SK-N-SH (cell line): ENCODE data around the gene ALDH6A1. TPM values are rescaled to one million over a fixed set of nuclear protein-coding genes. Genes with fewer than 3 reads are reported as not detected.

Experiments
- CTCF ChIA-PET: fragments of 300-600, 350-600 bp; formaldehyde crosslinking; extraction: SDS; loops from one replicate; lab custom pipeline; 2021; lab: Yijun Ruan, JAX
- POLR2A ChIA-PET: fragments of 350-600 bp; sonication (Branson Sonifier 250); formaldehyde crosslinking; extraction: SDS; loops from one replicate; lab custom pipeline; 2020; ENCODE audit warnings: antibody characterized with exemption, inconsistent platforms; lab: Yijun Ruan, JAX
- DNase-seq: peaks from one replicate; pipeline ENCODE4 v3.0.0; 2012
- H2AFZ ChIP-seq: fragments of 200-600 bp; sonication (generic); 2 replicates; pipeline ENCODE4 v1.8.1; 2016; ENCODE audit warnings: antibody characterized with exemption, mild to moderate bottlenecking, low read depth
- H3F3A ChIP-seq: fragments of 200-600 bp; sonication (generic); replicated peaks from 2 replicates; pipeline ENCODE3; 2016; ENCODE audit warnings: antibody characterized with exemption, mild to moderate bottlenecking; ENCODE audit not compliant: insufficient read depth
- H3K27ac ChIP-seq, 2 experiments: fragments of 200-500 bp in 1 of 2; fragments of 200-600 bp in 1 of 2; sonication (Bioruptor generic) in 1 of 2; sonication (generic), shearing (Covaris generic) in 1 of 2; 2 replicates each; pipeline versions ENCODE4 v1.5.1 to v1.6.1; 2014 to 2016; ENCODE audit warnings: low read depth in 2 of 2, inconsistent platforms in 1 of 2, low read length in 1 of 2, mild to moderate bottlenecking in 1 of 2, mixed read lengths in 1 of 2
- H3K27me3 ChIP-seq: fragments of 200-600 bp; sonication (generic), shearing (Covaris generic); 2 replicates; pipeline ENCODE4 v1.6.1; 2016; ENCODE audit warnings: mixed run types; ENCODE audit not compliant: insufficient read depth
- H3K36me3 ChIP-seq, 2 experiments: fragments of 200-500 bp in 1 of 2; fragments of 200-600 bp in 1 of 2; sonication (Bioruptor generic) in 1 of 2; sonication (generic) in 1 of 2; replicated peaks in 1 of 2; 2 replicates each; pipeline versions ENCODE3 to v1.5.1; 2014 to 2016; ENCODE audit warnings: low read length in 1 of 2, mild to moderate bottlenecking in 1 of 2; ENCODE audit not compliant: insufficient read depth in 2 of 2, control insufficient read depth in 1 of 2
- H3K4me1 ChIP-seq, 2 experiments: fragments of 200-500 bp in 1 of 2; fragments of 200-600 bp in 1 of 2; sonication (Bioruptor generic) in 1 of 2; sonication (generic), shearing (Covaris generic) in 1 of 2; 2 replicates each; pipeline versions ENCODE4 v1.5.1 to v1.6.1; 2014 to 2016; ENCODE audit warnings: low read depth in 1 of 2, low read length in 1 of 2, mixed run types in 1 of 2; ENCODE audit not compliant: insufficient read depth in 2 of 2, control insufficient read depth in 1 of 2
- H3K4me2 ChIP-seq: fragments of 200-600 bp; sonication (generic), shearing (Covaris generic); 2 replicates; pipeline ENCODE4 v1.6.1; 2017; ENCODE audit warnings: mixed run types
- H3K4me3 ChIP-seq, 2 experiments: fragments of 200-500 bp in 1 of 2; fragments of 200-600 bp in 1 of 2; sonication (Bioruptor generic) in 1 of 2; sonication (generic), shearing (Covaris generic) in 1 of 2; 2 replicates each; pipeline versions ENCODE4 v1.5.1 to v1.8.1; 2014 to 2016; ENCODE audit warnings: low read depth in 2 of 2, inconsistent platforms in 1 of 2, low read length in 1 of 2, mild to moderate bottlenecking in 1 of 2, mixed read lengths in 1 of 2, moderate library complexity in 1 of 2
- H3K79me2 ChIP-seq: fragments of 200-600 bp; sonication (generic); 2 replicates; pipeline ENCODE4 v1.8.1; 2017; ENCODE audit warnings: mild to moderate bottlenecking; ENCODE audit not compliant: insufficient read depth
- H3K9ac ChIP-seq: fragments of 200-600 bp; sonication (generic); 2 replicates; pipeline ENCODE4 v1.6.1; 2017; ENCODE audit warnings: mixed run types
- H3K9me2 ChIP-seq: fragments of 200-600 bp; sonication (generic); 2 replicates; pipeline ENCODE4 v1.6.1; 2017; ENCODE audit warnings: mixed run types
- H3K9me3 ChIP-seq: fragments of 200-600 bp; sonication (generic); 2 replicates; pipeline ENCODE4 v1.6.1; 2017; ENCODE audit warnings: mixed run types, mild to moderate bottlenecking, moderate library complexity
- H4K20me1 ChIP-seq: fragments of 200-600 bp; sonication (generic); 2 replicates; pipeline ENCODE4 v1.6.1; 2017; ENCODE audit warnings: mild to moderate bottlenecking, mixed run types; ENCODE audit not compliant: insufficient read depth
- FOXJ3 ChIP-seq: sonication (generic); formaldehyde crosslinking; IDR thresholded peaks from 2 replicates; pipeline ENCODE4 v1.5.1; 2020; ENCODE audit warnings: mild to moderate bottlenecking, missing genetic modification reagents
- GATA2 ChIP-seq: sonication (generic); formaldehyde crosslinking; IDR thresholded peaks from 2 replicates; pipeline ENCODE4 v1.5.0; 2020; ENCODE audit warnings: mild to moderate bottlenecking, missing genetic modification reagents
- MEF2A ChIP-seq: IDR thresholded peaks from 2 replicates; pipeline ENCODE4 v1.4.0; 2012; ENCODE audit warnings: low read depth, borderline replicate concordance
- NFIC ChIP-seq: IDR thresholded peaks from 2 replicates; pipeline ENCODE4 v1.4.0; 2012; ENCODE audit warnings: borderline replicate concordance
- POLR2AphosphoS5 ChIP-seq: IDR thresholded peaks from 2 replicates; pipeline ENCODE4 v1.6.1; 2012; ENCODE audit warnings: low read depth, low read length
- RCOR1 ChIP-seq: fragments of 150-350 bp; IDR thresholded peaks from 2 replicates; pipeline ENCODE4 v1.6.1; 2017; ENCODE audit warnings: antibody characterized with exemption, low read length
- REST ChIP-seq: IDR thresholded peaks from 2 replicates; pipeline ENCODE4 v1.6.1; 2012; ENCODE audit warnings: mild to moderate bottlenecking, low read depth, low read length, moderate library complexity
- TAF1 ChIP-seq: IDR thresholded peaks from 2 replicates; pipeline ENCODE4 v1.6.1; 2012; ENCODE audit warnings: low read depth, mild to moderate bottlenecking, low read length, moderate library complexity, borderline replicate concordance
- WGBS: methylation state at CpG from one replicate; pipeline ENCODE4 v1.1.6; 2017; ENCODE audit warnings: low lambda C conversion rate; 5-methylcytosine and 5-hydroxymethylcytosine counted together
- polyA plus RNA-seq, 3 experiments: library from polyadenylated mRNA; depleted of rRNA; stranded (reverse); fragments of >200 nt; gene quantifications; 2 replicates each; pipeline ENCODE4 v1.2.3, GENCODE V29; 2012
- TF ChIP-seq, protein P1 (sequence below): IDR thresholded peaks from 2 replicates; pipeline ENCODE4; 2012

Gene ALDH6A1
- polyA plus RNA-seq, 1 of the 3 experiments (the other 2 are of a cell fraction) = 9.4 TPM

DNA sequence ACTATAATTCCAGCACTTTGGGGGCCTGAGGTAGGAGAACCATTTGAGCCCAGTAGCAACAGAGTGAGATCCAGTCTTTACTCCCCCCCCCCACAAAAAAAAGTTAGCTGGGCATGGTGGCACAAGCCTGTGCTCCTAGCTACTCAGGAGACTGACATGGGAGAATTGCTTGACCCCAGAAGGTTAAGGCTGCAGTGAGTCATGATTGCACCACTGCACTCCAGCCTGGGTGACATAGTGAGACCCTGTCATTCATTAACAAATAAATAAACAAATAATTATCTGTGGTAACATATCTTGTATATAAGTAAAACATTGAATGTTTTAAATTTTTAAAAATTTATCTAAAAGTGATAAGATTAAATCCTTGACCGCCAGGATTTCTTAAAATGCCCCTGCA is 70.0 kb downstream of the ALDH6A1 start:
- ChIA-PET POLR2A (no interaction called here), CTCF (no interaction called here)
- Histone ChIP-seq H3K27me3 (no peaks in the 10 kb centered on the region), H3K4me1 (no peaks in the 10 kb centered on the region), H2AFZ (no peak overlapping the region), H3K4me3 (no peak overlapping the region), H3K4me2 (no peak overlapping the region), H3K9me2 (no peaks in the 10 kb centered on the region), H3K9me3 (no peaks in the 10 kb centered on the region), H3K36me3 (peaks cover 0 to 8% of the 10 kb centered on the region in 2 experiments), H3K27ac (no peak overlapping the region), H3K9ac (no peak overlapping the region), H3F3A (peaks cover 17% of the 10 kb centered on the region), H4K20me1 (no peaks in the 10 kb centered on the region), H3K79me2 (peaks cover 4% of the 10 kb centered on the region; the same call in 1 of the 2 replicates)
- DNase-seq = no peak
- WGBS = 81% methylated on average over 1 of the region's 1 CpG
- TF ChIP-seq POLR2AphosphoS5 (no peak), REST (no peak)

GRCh38 chr14:74008843-74009499 is 75.3 kb downstream of the ALDH6A1 start:
- Histone ChIP-seq H3K27me3 (no peaks in the 10 kb centered on the region), H3K9ac (no peak overlapping the region), H3K9me2 (no peaks in the 10 kb centered on the region), H4K20me1 (no peaks in the 10 kb centered on the region), H3K4me1 (no peaks in the 10 kb centered on the region), H3K4me3 (no peak overlapping the region), H3F3A (no peaks in the 10 kb centered on the region), H3K36me3 (peaks cover 0 to 8% of the 10 kb centered on the region in 2 experiments), H2AFZ (no peak overlapping the region), H3K4me2 (no peak overlapping the region), H3K9me3 (no peaks in the 10 kb centered on the region), H3K79me2 (no peaks in the 10 kb centered on the region), H3K27ac (no peak overlapping the region)
- TF ChIP-seq, protein P1, sequence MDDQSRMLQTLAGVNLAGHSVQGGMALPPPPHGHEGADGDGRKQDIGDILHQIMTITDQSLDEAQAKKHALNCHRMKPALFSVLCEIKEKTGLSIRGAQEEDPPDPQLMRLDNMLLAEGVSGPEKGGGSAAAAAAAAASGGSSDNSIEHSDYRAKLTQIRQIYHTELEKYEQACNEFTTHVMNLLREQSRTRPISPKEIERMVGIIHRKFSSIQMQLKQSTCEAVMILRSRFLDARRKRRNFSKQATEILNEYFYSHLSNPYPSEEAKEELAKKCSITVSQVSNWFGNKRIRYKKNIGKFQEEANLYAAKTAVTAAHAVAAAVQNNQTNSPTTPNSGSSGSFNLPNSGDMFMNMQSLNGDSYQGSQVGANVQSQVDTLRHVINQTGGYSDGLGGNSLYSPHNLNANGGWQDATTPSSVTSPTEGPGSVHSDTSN = no peak
- TF ChIP-seq FOXJ3 (CRISPR knock-in tag) = no peak
- no peak for TF ChIP-seq MEF2A
- TF ChIP-seq GATA2 (CRISPR knock-in tag) = no peak
- TF ChIP-seq TAF1 = no peak
- TF ChIP-seq NFIC = no peak
- TF ChIP-seq REST = no peak
- TF ChIP-seq RCOR1 = no peak
- 90% methylated on average over 2 of the region's 2 CpGs for WGBS
- ChIA-PET CTCF (no interaction called here), POLR2A (no interaction called here)
- DNase-seq = no peak
